ENCODE results near the gene ATAT1.

ATAT1 gene

DNA sequence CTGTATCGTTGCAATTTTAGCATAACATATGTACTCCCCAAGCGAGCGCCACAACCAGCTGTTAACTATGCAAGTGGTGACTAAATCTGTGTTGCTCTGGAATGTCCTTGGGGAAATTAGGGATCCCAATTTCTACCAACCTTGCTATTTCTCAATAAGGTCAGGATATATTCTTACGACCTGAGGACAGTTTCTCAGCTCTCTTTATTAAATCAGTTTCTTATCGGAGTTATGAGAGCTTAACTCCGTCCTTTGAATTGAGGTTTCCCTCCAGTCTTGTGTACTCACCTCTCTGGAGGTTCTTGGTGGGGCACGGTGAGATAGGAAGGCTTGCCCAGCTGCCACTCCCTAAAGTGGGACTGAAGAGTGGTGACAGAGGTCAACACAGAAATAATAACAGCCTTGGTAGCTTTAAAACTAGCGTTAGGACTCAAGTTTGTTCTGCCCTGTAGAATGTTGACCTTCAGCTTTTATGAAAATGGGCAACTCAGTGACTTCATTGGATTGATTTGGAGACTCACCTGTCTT is 8.3 kb upstream of the ATAT1 start:
- Histone ChIP-seq H3K36me3 (peaks cover 53% of the 10 kb centered on the region), H3K4me3 (ENCODE audit: low read depth, low read length) (peak overlapping the region; percentile 93), H3K9me3 (no peaks in the 10 kb centered on the region), H3K27me3 (no peaks in the 10 kb centered on the region), H3K4me1 (peaks cover 4% of the 10 kb centered on the region; the same call in 1 of the 2 replicates)
- no peak for DNase-seq
- TF ChIP-seq, protein P1, sequence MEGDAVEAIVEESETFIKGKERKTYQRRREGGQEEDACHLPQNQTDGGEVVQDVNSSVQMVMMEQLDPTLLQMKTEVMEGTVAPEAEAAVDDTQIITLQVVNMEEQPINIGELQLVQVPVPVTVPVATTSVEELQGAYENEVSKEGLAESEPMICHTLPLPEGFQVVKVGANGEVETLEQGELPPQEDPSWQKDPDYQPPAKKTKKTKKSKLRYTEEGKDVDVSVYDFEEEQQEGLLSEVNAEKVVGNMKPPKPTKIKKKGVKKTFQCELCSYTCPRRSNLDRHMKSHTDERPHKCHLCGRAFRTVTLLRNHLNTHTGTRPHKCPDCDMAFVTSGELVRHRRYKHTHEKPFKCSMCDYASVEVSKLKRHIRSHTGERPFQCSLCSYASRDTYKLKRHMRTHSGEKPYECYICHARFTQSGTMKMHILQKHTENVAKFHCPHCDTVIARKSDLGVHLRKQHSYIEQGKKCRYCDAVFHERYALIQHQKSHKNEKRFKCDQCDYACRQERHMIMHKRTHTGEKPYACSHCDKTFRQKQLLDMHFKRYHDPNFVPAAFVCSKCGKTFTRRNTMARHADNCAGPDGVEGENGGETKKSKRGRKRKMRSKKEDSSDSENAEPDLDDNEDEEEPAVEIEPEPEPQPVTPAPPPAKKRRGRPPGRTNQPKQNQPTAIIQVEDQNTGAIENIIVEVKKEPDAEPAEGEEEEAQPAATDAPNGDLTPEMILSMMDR (IDR thresholded peaks at IDR 0.05; ENCODE audit: low read depth, low read length) = no peak

DNA sequence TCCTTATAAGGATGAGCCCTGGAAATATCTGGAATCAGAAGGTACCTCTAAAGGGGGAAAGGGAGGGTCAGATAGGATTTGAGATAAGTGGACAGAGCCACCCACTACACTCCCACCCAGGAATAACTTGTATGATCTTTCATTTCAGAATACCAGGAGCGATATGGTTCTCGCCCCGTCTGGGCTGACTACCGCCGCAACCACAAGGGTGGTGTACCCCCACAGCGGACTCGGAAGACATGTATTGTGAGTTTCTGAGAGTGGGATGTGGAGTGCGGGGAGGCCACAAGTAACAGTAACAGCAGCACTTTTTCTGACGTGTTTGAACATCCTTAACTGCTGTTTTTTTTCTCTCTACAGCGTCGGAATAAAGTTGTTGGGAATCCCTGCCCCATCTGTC is 7.1 kb upstream of the ATAT1 start:
- DNase-seq = no peak
- no peaks in the 10 kb centered on the region for H3K9me3 ChIP-seq
- H3K27me3 ChIP-seq = no peaks in the 10 kb centered on the region
- peaks cover under 1% of the 10 kb centered on the region; the same call in 1 of the 2 replicates for H3K4me1 ChIP-seq
- H3K4me3 ChIP-seq (ENCODE audit: low read depth, low read length) = no peak overlapping the region
- H3K36me3 ChIP-seq = peaks cover 48% of the 10 kb centered on the region
- TF ChIP-seq, protein P1 (IDR thresholded peaks at IDR 0.05; ENCODE audit: low read depth, low read length) = no peak

DNA sequence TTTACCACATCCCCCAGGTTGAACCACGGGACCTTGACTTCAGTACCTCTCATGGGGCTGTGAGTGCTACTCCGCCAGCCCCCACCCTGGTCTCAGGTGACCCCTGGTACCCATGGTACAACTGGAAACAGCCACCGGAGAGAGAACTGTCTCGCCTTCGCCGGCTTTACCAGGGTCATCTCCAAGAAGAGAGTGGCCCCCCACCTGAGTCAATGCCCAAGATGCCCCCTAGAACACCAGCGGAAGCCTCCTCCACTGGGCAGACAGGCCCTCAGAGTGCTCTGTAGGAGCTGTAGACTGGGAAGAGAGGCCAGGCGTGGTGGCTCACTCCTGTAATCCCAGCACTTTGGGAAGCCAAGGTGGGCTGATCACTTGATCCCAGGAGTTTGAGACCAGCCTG is 1.2 kb upstream of the ATAT1 start:
- H3K9me3 ChIP-seq = no peaks in the 10 kb centered on the region
- H3K36me3 ChIP-seq = peaks cover 33% of the 10 kb centered on the region
- DNase-seq = no peak
- no peak overlapping the region for H3K4me3 ChIP-seq (ENCODE audit: low read depth, low read length)
- no peaks in the 10 kb centered on the region for H3K27me3 ChIP-seq
- TF ChIP-seq, protein P1 (IDR thresholded peaks at IDR 0.05; ENCODE audit: low read depth, low read length) = no peak
- H3K4me1 ChIP-seq = no peaks in the 10 kb centered on the region

DNA sequence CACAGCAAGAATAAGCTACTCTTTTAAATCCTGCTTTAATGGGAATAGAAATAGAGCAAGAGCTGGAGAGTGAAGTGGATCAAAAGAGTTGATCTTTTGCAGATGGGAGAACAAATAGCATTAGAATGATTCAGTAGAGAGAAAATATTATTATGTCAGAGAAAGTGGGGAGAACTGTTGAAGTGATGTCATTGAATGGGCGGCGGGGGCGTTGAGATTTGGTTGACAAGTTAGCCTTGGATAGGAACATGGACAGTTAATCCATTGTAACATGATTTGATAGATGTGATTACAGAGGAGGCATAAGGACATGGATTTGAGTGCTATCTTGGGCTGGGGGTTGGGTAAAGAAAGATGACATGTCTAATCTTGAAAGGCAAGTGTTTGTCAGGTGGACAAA is 9.2 kb downstream of the ATAT1 start:
- Histone ChIP-seq H3K9me3 (no peaks in the 10 kb centered on the region), H3K4me3 (ENCODE audit: low read depth, low read length) (no peak overlapping the region), H3K27me3 (no peaks in the 10 kb centered on the region), H3K4me1 (no peaks in the 10 kb centered on the region), H3K36me3 (no peaks in the 10 kb centered on the region; the same call in 1 of the 2 replicates)
- TF ChIP-seq, protein P1 (IDR thresholded peaks at IDR 0.05; ENCODE audit: low read depth, low read length) = no peak
- no peak for DNase-seq

DNA sequence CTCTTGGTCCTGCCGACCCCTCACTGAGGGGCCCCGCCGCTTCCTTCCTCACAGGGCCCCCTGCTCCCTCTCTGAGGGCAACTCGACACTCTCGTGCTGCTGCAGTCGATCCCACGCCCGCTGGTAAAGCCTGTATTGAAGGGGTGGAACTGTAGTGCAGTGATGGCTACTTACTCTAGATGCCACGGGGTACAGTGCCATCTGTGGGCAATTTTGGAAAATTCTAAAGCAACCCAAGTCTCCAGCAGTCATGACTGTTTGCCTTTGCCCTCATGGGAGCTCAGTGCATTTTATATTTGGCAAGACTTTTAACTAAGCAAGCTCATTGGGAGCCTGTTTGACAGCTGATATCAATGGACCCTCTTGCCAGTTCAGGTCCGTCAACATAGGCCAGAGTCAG is 13.8 kb downstream of the ATAT1 start:
- Histone ChIP-seq H3K9me3 (no peaks in the 10 kb centered on the region), H3K27me3 (no peaks in the 10 kb centered on the region), H3K36me3 (no peaks in the 10 kb centered on the region; the same call in 1 of the 2 replicates), H3K4me3 (ENCODE audit: low read depth, low read length) (no peak overlapping the region), H3K4me1 (no peaks in the 10 kb centered on the region)
- no peak for DNase-seq
- TF ChIP-seq, protein P1 (IDR thresholded peaks at IDR 0.05; ENCODE audit: low read depth, low read length) = no peak

DNA sequence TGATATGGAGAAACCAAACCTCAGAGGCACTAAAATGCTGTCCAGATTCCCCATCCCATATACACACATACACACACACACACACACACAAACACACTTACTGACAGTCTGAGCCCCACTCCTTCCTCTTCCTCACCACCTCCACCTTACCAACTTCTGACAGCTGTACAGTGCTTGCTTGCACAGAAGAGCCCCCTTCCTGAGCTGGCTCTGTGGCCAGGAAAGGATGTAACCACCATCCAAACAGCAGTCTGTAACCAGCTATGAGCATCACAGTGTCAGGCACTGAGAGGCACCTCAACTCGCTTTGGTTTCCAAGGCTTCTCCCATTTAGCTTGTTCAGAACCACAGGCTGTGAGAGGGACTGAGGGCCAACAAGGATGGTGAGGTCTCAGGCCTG is 14.4 kb downstream of the ATAT1 start:
- DNase-seq = no peak
- TF ChIP-seq, protein P1 (IDR thresholded peaks at IDR 0.05; ENCODE audit: low read depth, low read length) = no peak
- Histone ChIP-seq H3K36me3 (no peaks in the 10 kb centered on the region; the same call in 1 of the 2 replicates), H3K27me3 (no peaks in the 10 kb centered on the region), H3K4me1 (no peaks in the 10 kb centered on the region), H3K9me3 (no peaks in the 10 kb centered on the region), H3K4me3 (ENCODE audit: low read depth, low read length) (no peak overlapping the region)
